Measurements from ENCODE around the gene SAPCD1.
A peak's percentile ranks its signal among the peaks of the same experiment; 100 is the strongest.

The SAPCD1 gene

GRCh38 chr6:31739639-31740396 is 22.6 kb upstream of the SAPCD1 start, which contains the start of gene MSH5:
Gene MSH5, plus strand, starts transcription at chr6:31740005. Its CDS starts 462 bp downstream, at chr6:31740467.
- H3K27me3 ChIP-seq (ENCODE audit: control insufficient read depth, insufficient read depth, low read length), result no peaks in the 10 kb centered on the region
- H3K27ac ChIP-seq (ENCODE audit: low read depth, low read length), result peak within 1 kb of the TSS; percentile 91
- peak within 1 kb of the TSS; percentile 72 for H3K4me3 ChIP-seq (ENCODE audit: low read depth, low read length)
- H3K4me1 ChIP-seq (ENCODE audit: control insufficient read depth, insufficient read depth, low read length), result peaks cover 31% of the 10 kb centered on the region
- H3K9me3 ChIP-seq (ENCODE audit: control insufficient read depth, insufficient read depth, low read depth, low read length), result no peaks in the 10 kb centered on the region
- peaks cover 28% of the 10 kb centered on the region for H3K36me3 ChIP-seq (ENCODE audit: control insufficient read depth, insufficient read depth, low read length)
- H3K9ac ChIP-seq (ENCODE audit: low read length), result peak within 1 kb of the TSS; percentile 96

GRCh38 chr6:31740397-31741223 is 21.8 kb upstream of the SAPCD1 start:
- peaks cover 31% of the 10 kb centered on the region for H3K4me1 ChIP-seq (ENCODE audit: control insufficient read depth, insufficient read depth, low read length)
- H3K27ac ChIP-seq (ENCODE audit: low read depth, low read length), result peak overlapping the region; percentile 91
- H3K27me3 ChIP-seq (ENCODE audit: control insufficient read depth, insufficient read depth, low read length), result no peaks in the 10 kb centered on the region
- H3K36me3 ChIP-seq (ENCODE audit: control insufficient read depth, insufficient read depth, low read length), result peaks cover 33% of the 10 kb centered on the region
- H3K9ac ChIP-seq (ENCODE audit: low read length), result peak overlapping the region; percentile 96
- peak overlapping the region; percentile 72 for H3K4me3 ChIP-seq (ENCODE audit: low read depth, low read length)
- no peaks in the 10 kb centered on the region for H3K9me3 ChIP-seq (ENCODE audit: control insufficient read depth, insufficient read depth, low read depth, low read length)

DNA sequence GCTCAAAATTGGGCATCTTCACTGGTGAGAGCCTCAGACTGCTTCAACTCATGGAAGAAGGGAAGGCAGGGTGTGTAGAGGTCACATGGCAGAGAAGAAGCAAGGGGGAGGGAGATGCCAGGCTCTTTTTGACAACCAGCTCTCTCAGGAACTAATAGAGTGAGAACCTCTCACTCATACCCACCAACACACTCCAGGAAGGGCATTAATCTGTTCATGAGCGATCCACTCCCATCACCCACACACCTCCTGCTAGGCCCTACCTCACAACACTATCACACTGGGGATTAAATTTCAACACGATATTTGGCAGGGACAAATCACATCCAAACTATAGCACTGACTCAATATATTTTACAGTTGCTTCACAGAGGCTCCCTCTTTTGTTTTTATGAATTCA is 20.6 kb upstream of the SAPCD1 start:
- H3K36me3 ChIP-seq (ENCODE audit: control insufficient read depth, insufficient read depth, low read length), result peaks cover 33% of the 10 kb centered on the region
- H3K27ac ChIP-seq (ENCODE audit: low read depth, low read length), result no peak overlapping the region
- H3K9ac ChIP-seq (ENCODE audit: low read length), result no peak overlapping the region
- peaks cover 28% of the 10 kb centered on the region for H3K4me1 ChIP-seq (ENCODE audit: control insufficient read depth, insufficient read depth, low read length)
- no peaks in the 10 kb centered on the region for H3K27me3 ChIP-seq (ENCODE audit: control insufficient read depth, insufficient read depth, low read length)
- no peak overlapping the region for H3K4me3 ChIP-seq (ENCODE audit: low read depth, low read length)
- no peaks in the 10 kb centered on the region for H3K9me3 ChIP-seq (ENCODE audit: control insufficient read depth, insufficient read depth, low read depth, low read length)

- no peak overlapping the region for H3K9ac ChIP-seq (ENCODE audit: low read length)
- H3K36me3 ChIP-seq (ENCODE audit: control insufficient read depth, insufficient read depth, low read length), result peaks cover 44% of the 10 kb centered on the region
- H3K4me1 ChIP-seq (ENCODE audit: control insufficient read depth, insufficient read depth, low read length), result peaks cover 19% of the 10 kb centered on the region
Measured at GRCh38 chr6:31742894-31743293, 19.6 kb upstream of the SAPCD1 start.

DNA sequence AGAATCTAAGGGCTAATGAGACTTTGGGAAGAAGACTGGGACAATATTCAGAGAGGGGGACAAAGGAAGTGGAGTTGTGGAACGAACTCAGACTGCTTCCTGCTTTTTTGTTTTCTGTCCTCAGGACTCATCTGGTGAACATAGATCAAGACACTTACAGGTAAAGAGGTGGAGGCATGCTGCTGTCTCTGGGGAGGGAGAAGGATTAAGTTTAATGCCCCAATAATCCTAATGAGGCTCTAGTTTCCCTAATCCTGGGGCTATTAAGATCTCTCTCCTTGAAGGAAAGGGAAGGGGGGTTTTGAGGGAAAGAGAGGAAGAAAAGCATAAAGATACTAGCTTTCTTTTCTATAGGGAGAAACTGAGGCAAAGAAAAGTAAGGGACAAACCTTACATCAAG is 18.0 kb upstream of the SAPCD1 start:
- no peak overlapping the region for H3K9ac ChIP-seq (ENCODE audit: low read length)

More at GRCh38 chr6:31742894-31743293, 19.6 kb upstream of the SAPCD1 start:
- H3K4me3 ChIP-seq (ENCODE audit: low read depth, low read length), result no peak overlapping the region
- no peaks in the 10 kb centered on the region for H3K27me3 ChIP-seq (ENCODE audit: control insufficient read depth, insufficient read depth, low read length)
- H3K27ac ChIP-seq (ENCODE audit: low read depth, low read length), result no peak overlapping the region
- H3K9me3 ChIP-seq (ENCODE audit: control insufficient read depth, insufficient read depth, low read depth, low read length), result no peaks in the 10 kb centered on the region

GRCh38 chr6:31749301-31750036 is 13.0 kb upstream of the SAPCD1 start:
- Histone ChIP-seq H3K27ac (ENCODE audit: low read depth, low read length) (no peak overlapping the region), H3K36me3 (ENCODE audit: control insufficient read depth, insufficient read depth, low read length) (peaks cover 37% of the 10 kb centered on the region), H3K9me3 (ENCODE audit: control insufficient read depth, insufficient read depth, low read depth, low read length) (no peaks in the 10 kb centered on the region), H3K9ac (ENCODE audit: low read length) (no peak overlapping the region), H3K4me3 (ENCODE audit: low read depth, low read length) (no peak overlapping the region), H3K27me3 (ENCODE audit: control insufficient read depth, insufficient read depth, low read length) (no peaks in the 10 kb centered on the region), H3K4me1 (ENCODE audit: control insufficient read depth, insufficient read depth, low read length) (no peaks in the 10 kb centered on the region)

More for the DNA sequence above, 18.0 kb upstream of the SAPCD1 start:
- no peaks in the 10 kb centered on the region for H3K9me3 ChIP-seq (ENCODE audit: control insufficient read depth, insufficient read depth, low read depth, low read length)
- H3K27me3 ChIP-seq (ENCODE audit: control insufficient read depth, insufficient read depth, low read length), result no peaks in the 10 kb centered on the region
- H3K4me3 ChIP-seq (ENCODE audit: low read depth, low read length), result no peak overlapping the region
- peaks cover 9% of the 10 kb centered on the region; the same call in 1 of the 2 replicates for H3K4me1 ChIP-seq (ENCODE audit: control insufficient read depth, insufficient read depth, low read length)
- H3K27ac ChIP-seq (ENCODE audit: low read depth, low read length), result no peak overlapping the region
- H3K36me3 ChIP-seq (ENCODE audit: control insufficient read depth, insufficient read depth, low read length), result peaks cover 49% of the 10 kb centered on the region

- Histone ChIP-seq H3K27me3 (ENCODE audit: control insufficient read depth, insufficient read depth, low read length) (no peaks in the 10 kb centered on the region), H3K9ac (ENCODE audit: low read length) (no peak overlapping the region), H3K36me3 (ENCODE audit: control insufficient read depth, insufficient read depth, low read length) (peaks cover 32% of the 10 kb centered on the region), H3K27ac (ENCODE audit: low read depth, low read length) (no peak overlapping the region), H3K4me3 (ENCODE audit: low read depth, low read length) (no peak overlapping the region), H3K9me3 (ENCODE audit: control insufficient read depth, insufficient read depth, low read depth, low read length) (no peaks in the 10 kb centered on the region), H3K4me1 (ENCODE audit: control insufficient read depth, insufficient read depth, low read length) (no peaks in the 10 kb centered on the region)
Measured at GRCh38 chr6:31750411-31751022, 11.9 kb upstream of the SAPCD1 start.

DNA sequence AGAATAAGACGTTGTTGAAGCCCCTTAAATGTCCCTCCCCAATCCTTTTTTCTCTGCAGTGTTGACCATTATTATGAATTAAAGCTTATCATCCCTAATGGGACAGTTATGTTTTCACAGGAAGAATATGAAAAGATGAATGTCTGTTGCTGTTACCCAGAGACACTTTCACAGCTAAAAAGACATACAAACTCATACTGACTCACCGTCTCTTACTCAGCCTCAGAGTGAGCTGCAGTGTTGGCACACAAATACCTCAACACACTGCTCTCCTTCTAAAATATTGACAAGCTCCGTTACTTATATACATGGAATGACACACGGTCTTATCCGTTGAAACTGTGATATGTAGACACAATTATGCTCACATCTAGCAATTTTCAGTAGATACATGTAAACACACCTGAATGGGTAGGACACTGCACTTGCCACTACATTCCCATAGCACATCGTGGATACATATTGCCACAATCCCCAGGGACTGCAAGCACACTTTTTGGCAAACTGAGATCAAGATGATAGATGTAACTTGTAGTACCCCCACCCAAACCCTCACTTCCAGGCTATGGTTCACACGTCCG is 9.6 kb upstream of the SAPCD1 start:
- no peaks in the 10 kb centered on the region for H3K27me3 ChIP-seq (ENCODE audit: control insufficient read depth, insufficient read depth, low read length)
- no peak overlapping the region for H3K27ac ChIP-seq (ENCODE audit: low read depth, low read length)

DNA sequence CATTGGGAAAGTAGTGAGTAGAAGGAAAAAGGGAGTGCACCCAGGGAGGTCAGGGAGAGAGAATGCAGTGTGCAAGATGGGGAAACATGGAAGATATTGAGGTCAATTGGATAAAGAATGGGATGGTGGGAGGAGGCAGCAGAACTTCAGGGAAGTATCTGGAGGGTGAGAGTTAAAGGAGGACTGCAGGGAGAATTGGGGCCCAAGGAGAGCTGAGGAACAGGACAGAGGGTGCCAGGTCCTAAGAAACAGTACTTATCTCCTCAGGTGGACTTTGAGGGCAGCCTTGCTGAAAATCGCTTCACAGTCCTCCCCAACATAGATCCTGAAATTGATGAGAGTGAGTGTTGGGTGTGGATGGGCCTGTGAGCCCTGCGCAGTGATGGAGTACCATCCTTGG is 4.2 kb upstream of the SAPCD1 start:
- no peak overlapping the region for H3K9ac ChIP-seq (ENCODE audit: low read length)
- no peak overlapping the region for H3K27ac ChIP-seq (ENCODE audit: low read depth, low read length)
- H3K9me3 ChIP-seq (ENCODE audit: control insufficient read depth, insufficient read depth, low read depth, low read length), result no peaks in the 10 kb centered on the region
- H3K4me1 ChIP-seq (ENCODE audit: control insufficient read depth, insufficient read depth, low read length), result peaks cover 2% of the 10 kb centered on the region; the same call in 1 of the 2 replicates
- peaks cover 52% of the 10 kb centered on the region for H3K36me3 ChIP-seq (ENCODE audit: control insufficient read depth, insufficient read depth, low read length)
- H3K4me3 ChIP-seq (ENCODE audit: low read depth, low read length), result no peak overlapping the region
- no peaks in the 10 kb centered on the region for H3K27me3 ChIP-seq (ENCODE audit: control insufficient read depth, insufficient read depth, low read length)

More for the DNA sequence above, 9.6 kb upstream of the SAPCD1 start:
- H3K9ac ChIP-seq (ENCODE audit: low read length), result no peak overlapping the region
- H3K9me3 ChIP-seq (ENCODE audit: control insufficient read depth, insufficient read depth, low read depth, low read length), result no peaks in the 10 kb centered on the region
- no peaks in the 10 kb centered on the region for H3K4me1 ChIP-seq (ENCODE audit: control insufficient read depth, insufficient read depth, low read length)
- no peak overlapping the region for H3K4me3 ChIP-seq (ENCODE audit: low read depth, low read length)
- peaks cover 24% of the 10 kb centered on the region for H3K36me3 ChIP-seq (ENCODE audit: control insufficient read depth, insufficient read depth, low read length)

DNA sequence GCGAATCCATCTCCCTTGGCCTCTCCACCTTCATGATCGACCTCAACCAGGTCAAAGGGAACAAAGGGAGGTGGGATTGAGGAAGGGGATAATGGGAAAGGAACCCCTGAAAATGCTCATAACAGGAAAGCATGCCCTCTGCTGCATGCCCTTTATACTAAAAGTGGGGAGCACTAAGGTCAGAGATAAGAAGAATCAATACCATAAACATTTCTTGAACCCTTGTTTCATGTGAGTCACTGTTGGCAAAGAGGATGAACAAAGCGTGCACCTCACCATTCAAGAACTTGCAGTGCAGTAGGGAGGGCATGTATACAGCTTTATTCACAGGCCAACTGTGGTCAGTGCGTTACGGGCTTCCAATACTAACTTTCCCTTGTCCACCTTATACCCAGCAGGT is 1.7 kb upstream of the SAPCD1 start:
- Histone ChIP-seq H3K4me1 (ENCODE audit: control insufficient read depth, insufficient read depth, low read length) (peaks cover 4% of the 10 kb centered on the region; the same call in 1 of the 2 replicates), H3K4me3 (ENCODE audit: low read depth, low read length) (no peak overlapping the region), H3K9ac (ENCODE audit: low read length) (no peak overlapping the region), H3K27ac (ENCODE audit: low read depth, low read length) (no peak overlapping the region), H3K36me3 (ENCODE audit: control insufficient read depth, insufficient read depth, low read length) (peaks cover 56% of the 10 kb centered on the region), H3K9me3 (ENCODE audit: control insufficient read depth, insufficient read depth, low read depth, low read length) (no peaks in the 10 kb centered on the region), H3K27me3 (ENCODE audit: control insufficient read depth, insufficient read depth, low read length) (no peaks in the 10 kb centered on the region)
